ENCODE measurements around the gene ZNF280C. TPM values are rescaled to one million over a fixed set of nuclear protein-coding genes. Genes with fewer than 3 reads are reported as not detected.

The ZNF280C gene
- total RNA-seq = 1 to 10 TPM; 2.1 to 2.4 TPM

GRCh38 chrX:130268449-130269170 is at the start of gene ZNF280C:
Gene ZNF280C, minus strand, starts transcription at chrX:130268899. Its CDS starts 8,450 bp downstream, at chrX:130260449.
- peak; percentile 87 for DNase-seq
- Histone ChIP-seq H3K27ac (peak within 1 kb of the TSS; percentile 66), H3K27me3 (no peaks in the 10 kb centered on the region), H3K36me3 (no peaks in the 10 kb centered on the region), H3K4me3 (peak within 1 kb of the TSS; percentile 49), H3K9me3 (no peaks in the 10 kb centered on the region), H3K9ac (ENCODE audit: low read depth in 2 of 2, low read length in 2 of 2) (peak within 1 kb of the TSS; percentile 55 to 60), H3K4me1 (no peaks in the 10 kb centered on the region)
- intact Hi-C loops (cut with DNase I) = no loop called here
- no peak for TF ChIP-seq CTCF (IDR thresholded peaks at IDR 0.05)

- DNase-seq = no peak
- Histone ChIP-seq H3K4me1 (no peaks in the 10 kb centered on the region), H3K9me3 (no peaks in the 10 kb centered on the region), H3K4me3 (no peak overlapping the region), H3K9ac (ENCODE audit: low read depth in 2 of 2, low read length in 2 of 2) (no peak overlapping the region), H3K27ac (no peak overlapping the region), H3K36me3 (no peaks in the 10 kb centered on the region), H3K27me3 (no peaks in the 10 kb centered on the region)
- intact Hi-C loops (cut with DNase I) = no loop called here
- no peak for TF ChIP-seq CTCF (IDR thresholded peaks at IDR 0.05)
Observed at GRCh38 chrX:130304587-130305368, 36.1 kb upstream of the ZNF280C start.

GRCh38 chrX:130301977-130302376 is 33.3 kb upstream of the ZNF280C start:
- intact Hi-C loops (cut with DNase I) = no loop called here
- no peak overlapping the region for H3K9ac ChIP-seq (ENCODE audit: low read depth in 2 of 2, low read length in 2 of 2)
- no peaks in the 10 kb centered on the region for H3K4me1 ChIP-seq
- no peak overlapping the region for H3K4me3 ChIP-seq
- H3K27me3 ChIP-seq = no peaks in the 10 kb centered on the region
- H3K9me3 ChIP-seq = no peaks in the 10 kb centered on the region
- H3K27ac ChIP-seq = no peak overlapping the region
- H3K36me3 ChIP-seq = no peaks in the 10 kb centered on the region
- no peak for TF ChIP-seq CTCF (IDR thresholded peaks at IDR 0.05)
- no peak for DNase-seq

- H3K4me1 ChIP-seq = no peaks in the 10 kb centered on the region
- DNase-seq = no peak
- H3K27me3 ChIP-seq = no peaks in the 10 kb centered on the region
- no peaks in the 10 kb centered on the region for H3K9me3 ChIP-seq
- H3K36me3 ChIP-seq = no peaks in the 10 kb centered on the region
- no peak overlapping the region for H3K27ac ChIP-seq
- TF ChIP-seq CTCF (IDR thresholded peaks at IDR 0.05) = no peak
- no peak overlapping the region for H3K4me3 ChIP-seq
- H3K9ac ChIP-seq (ENCODE audit: low read depth in 2 of 2, low read length in 2 of 2) = no peak overlapping the region
- intact Hi-C loops (cut with DNase I) = no loop called here
Observed at GRCh38 chrX:130301405-130301804, 32.7 kb upstream of the ZNF280C start.

- Histone ChIP-seq H3K4me3 (no peak overlapping the region), H3K27me3 (no peaks in the 10 kb centered on the region)
- TF ChIP-seq CTCF (IDR thresholded peaks at IDR 0.05) = no peak
Observed at GRCh38 chrX:130300010-130300282, 31.2 kb upstream of the ZNF280C start.

More at GRCh38 chrX:130300010-130300282, 31.2 kb upstream of the ZNF280C start:
- intact Hi-C loops (cut with DNase I) = no loop called here
- no peaks in the 10 kb centered on the region for H3K36me3 ChIP-seq
- no peaks in the 10 kb centered on the region for H3K4me1 ChIP-seq
- H3K27ac ChIP-seq = no peak overlapping the region
- no peak for DNase-seq
- H3K9me3 ChIP-seq = no peaks in the 10 kb centered on the region
- no peak overlapping the region for H3K9ac ChIP-seq (ENCODE audit: low read depth in 2 of 2, low read length in 2 of 2)
